DND-41 (cell line): ENCODE measurements around the gene PDXDC1.
"Not testable (repeated sequence)": the region's sequence is repeated elsewhere in the genome, so short reads cannot be mapped to it uniquely, and the experiment has no call there.

Experiments
- CTCF ChIP-seq: IDR thresholded peaks from 2 replicates; pipeline ENCODE4 v1.5.1; 2012; ENCODE audit warnings: borderline replicate concordance, low read length, moderate library complexity, mild to moderate bottlenecking; ENCODE audit not compliant: poor library complexity, severe bottlenecking; ENCODE audit errors: extremely low read depth
- EZH2 ChIP-seq: IDR thresholded peaks from 3 replicates; pipeline ENCODE4 v1.6.1; 2012; ENCODE audit warnings: borderline replicate concordance, low read depth, mild to moderate bottlenecking, moderate library complexity, low read length, inconsistent platforms; ENCODE audit not compliant: severe bottlenecking

- TF ChIP-seq CTCF, EZH2: not testable (repeated sequence)
These were observed 14.8 kb downstream of the PDXDC1 start for GRCh38 chr16:14989291-14990281.
